Measurements from ENCODE around the gene TUBB1. TPM values are rescaled to one million over a fixed set of nuclear protein-coding genes. Genes with fewer than 3 reads are reported as not detected.

The TUBB1 gene
- total RNA-seq, 6 experiments from 2014 or later, result 0.06 to 1.5 (median 0.31) TPM; not detected in 1

- H3K4me3 ChIP-seq, result peak overlapping the region; percentile 63 to 98 (median 89)
- DNase-seq (no peak), ATAC-seq (peak in 1 of 4 donors; percentile 1)
- no CpG with 5 or more reads among the region's 3 CpGs for WGBS (ENCODE audit: insufficient coverage, low coverage, low lambda C conversion rate, missing lambda C conversion rate)
- no peaks in the 10 kb centered on the region for H3K27me3 ChIP-seq
- peaks cover 0 to 35% (median 6%) of the 10 kb centered on the region in 4 donors for H3K36me3 ChIP-seq
- no peak for TF ChIP-seq POLR2A (IDR thresholded peaks at IDR 0.05)
- TF ChIP-seq, protein P1, sequence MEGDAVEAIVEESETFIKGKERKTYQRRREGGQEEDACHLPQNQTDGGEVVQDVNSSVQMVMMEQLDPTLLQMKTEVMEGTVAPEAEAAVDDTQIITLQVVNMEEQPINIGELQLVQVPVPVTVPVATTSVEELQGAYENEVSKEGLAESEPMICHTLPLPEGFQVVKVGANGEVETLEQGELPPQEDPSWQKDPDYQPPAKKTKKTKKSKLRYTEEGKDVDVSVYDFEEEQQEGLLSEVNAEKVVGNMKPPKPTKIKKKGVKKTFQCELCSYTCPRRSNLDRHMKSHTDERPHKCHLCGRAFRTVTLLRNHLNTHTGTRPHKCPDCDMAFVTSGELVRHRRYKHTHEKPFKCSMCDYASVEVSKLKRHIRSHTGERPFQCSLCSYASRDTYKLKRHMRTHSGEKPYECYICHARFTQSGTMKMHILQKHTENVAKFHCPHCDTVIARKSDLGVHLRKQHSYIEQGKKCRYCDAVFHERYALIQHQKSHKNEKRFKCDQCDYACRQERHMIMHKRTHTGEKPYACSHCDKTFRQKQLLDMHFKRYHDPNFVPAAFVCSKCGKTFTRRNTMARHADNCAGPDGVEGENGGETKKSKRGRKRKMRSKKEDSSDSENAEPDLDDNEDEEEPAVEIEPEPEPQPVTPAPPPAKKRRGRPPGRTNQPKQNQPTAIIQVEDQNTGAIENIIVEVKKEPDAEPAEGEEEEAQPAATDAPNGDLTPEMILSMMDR (IDR thresholded peaks at IDR 0.05), result no peak
- H3K9me3 ChIP-seq, result no peaks in the 10 kb centered on the region
- H3K27ac ChIP-seq, result peak overlapping the region; percentile 88 to 98 (median 89)
- peaks cover 3 to 27% (median 10%) of the 10 kb centered on the region in 4 donors for H3K4me1 ChIP-seq
- intact Hi-C loops (cut with DNase I), result no loop called here
Measured at GRCh38 chr20:59005523-59006166, 13.6 kb upstream of the TUBB1 start.

- intact Hi-C loops (cut with DNase I), result no loop called here
- TF ChIP-seq POLR2A (IDR thresholded peaks at IDR 0.05), result no peak
- TF ChIP-seq, protein P1 (IDR thresholded peaks at IDR 0.05), result no peak
- H3K4me3 ChIP-seq, result peak overlapping the region; percentile 63 to 98 (median 89)
- H3K9me3 ChIP-seq, result no peaks in the 10 kb centered on the region
- ATAC-seq (peak; percentile 63 to 76 (median 72)), DNase-seq (peak; percentile 80 to 95 (median 95))
- peak overlapping the region; percentile 88 to 98 (median 89) for H3K27ac ChIP-seq
- no peaks in the 10 kb centered on the region for H3K27me3 ChIP-seq
- H3K36me3 ChIP-seq, result peaks cover 0 to 29% (median 4%) of the 10 kb centered on the region in 4 donors
- H3K4me1 ChIP-seq, result peaks cover 3 to 27% (median 10%) of the 10 kb centered on the region in 4 donors
- no CpG with 5 or more reads among the region's 29 CpGs for WGBS (ENCODE audit: insufficient coverage, low coverage, low lambda C conversion rate, missing lambda C conversion rate)
Measured at GRCh38 chr20:59006167-59006863, 12.9 kb upstream of the TUBB1 start.

DNA sequence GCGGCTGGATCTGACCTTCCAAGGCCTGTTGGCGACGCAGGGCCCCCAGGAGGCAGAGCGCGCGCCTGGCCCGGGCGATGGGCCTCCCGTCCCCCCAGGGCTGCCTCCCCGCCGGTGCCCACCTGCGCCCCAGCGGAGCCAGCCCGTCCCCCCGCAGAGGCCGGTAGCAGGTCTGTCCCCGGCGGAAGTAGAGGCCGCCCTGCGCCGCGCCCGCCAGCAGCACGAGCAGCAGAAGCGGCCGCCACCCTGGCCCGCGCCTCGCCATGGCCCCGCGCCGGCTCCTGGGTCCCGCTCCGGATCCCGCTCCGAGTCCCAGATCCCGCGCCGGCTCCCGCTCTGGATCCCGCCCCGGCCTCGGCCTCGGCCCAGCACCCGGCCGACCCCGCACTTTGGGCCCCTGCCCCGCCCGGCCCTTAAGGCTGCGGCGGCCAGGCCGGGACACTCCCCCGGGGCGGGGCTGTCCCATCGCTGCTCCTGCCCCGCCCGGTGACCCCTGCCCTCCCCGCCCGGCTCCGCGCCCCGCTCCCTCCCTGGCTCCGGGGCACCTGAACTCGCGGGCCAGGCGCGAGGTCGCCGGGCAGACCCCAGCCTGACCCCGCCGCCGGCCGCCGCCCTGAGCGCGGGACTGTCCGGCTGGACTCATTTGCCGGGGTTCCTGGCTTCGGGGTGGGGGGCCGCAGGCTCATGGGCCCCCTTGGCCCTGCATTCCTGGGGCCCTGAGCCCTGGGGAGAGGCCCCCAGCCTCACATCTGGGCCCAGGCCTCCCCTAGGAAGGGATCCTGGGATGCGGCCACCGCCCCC is 12.2 kb upstream of the TUBB1 start, which contains the start of gene CTSZ:
Gene CTSZ, minus strand, starts transcription at position 391 of the 801 bp plus-strand sequence. Its CDS starts 126 bp downstream, at position 265.
- WGBS (ENCODE audit: insufficient coverage, low coverage, low lambda C conversion rate, missing lambda C conversion rate), result 0% methylated on average over 1 of the region's 82 CpGs
- peak; percentile 86 to 91 (median 91) for DNase-seq
- intact Hi-C loops (cut with DNase I), result no loop called here

More for the DNA sequence above, 12.2 kb upstream of the TUBB1 start, which contains the start of gene CTSZ:
- H3K27ac ChIP-seq, result peak within 1 kb of the TSS; percentile 88 to 98 (median 89)
- H3K27me3 ChIP-seq, result no peaks in the 10 kb centered on the region
- H3K4me1 ChIP-seq, result peaks cover 3 to 27% (median 10%) of the 10 kb centered on the region in 4 donors
- H3K36me3 ChIP-seq, result peaks cover 0 to 21% (median under 1%) of the 10 kb centered on the region in 4 donors
- TF ChIP-seq POLR2A (IDR thresholded peaks at IDR 0.05), result peak; percentile 79
- TF ChIP-seq, protein P1 (IDR thresholded peaks at IDR 0.05), result no peak
- peak; percentile 74 to 87 (median 76) for ATAC-seq
- H3K4me3 ChIP-seq, result peak within 1 kb of the TSS; percentile 63 to 98 (median 89)
- H3K9me3 ChIP-seq, result no peaks in the 10 kb centered on the region
